B cell (primary cell): ENCODE data around the gene FBXO15.

Source experiments
- EZH2 ChIP-seq: IDR thresholded peaks from 2 replicates; pipeline ENCODE4 v1.6.1; 2012; ENCODE audit warnings: borderline replicate concordance, low read depth, mild to moderate bottlenecking, moderate library complexity, low read length; ENCODE audit not compliant: insufficient read depth, poor library complexity, severe bottlenecking
- TF ChIP-seq, protein P1 (sequence below): fragments of 200-600 bp; IDR thresholded peaks from one replicate; pipeline ENCODE4 v1.8.0; 2022; ENCODE audit warnings: antibody characterized with exemption, mild to moderate bottlenecking

DNA sequence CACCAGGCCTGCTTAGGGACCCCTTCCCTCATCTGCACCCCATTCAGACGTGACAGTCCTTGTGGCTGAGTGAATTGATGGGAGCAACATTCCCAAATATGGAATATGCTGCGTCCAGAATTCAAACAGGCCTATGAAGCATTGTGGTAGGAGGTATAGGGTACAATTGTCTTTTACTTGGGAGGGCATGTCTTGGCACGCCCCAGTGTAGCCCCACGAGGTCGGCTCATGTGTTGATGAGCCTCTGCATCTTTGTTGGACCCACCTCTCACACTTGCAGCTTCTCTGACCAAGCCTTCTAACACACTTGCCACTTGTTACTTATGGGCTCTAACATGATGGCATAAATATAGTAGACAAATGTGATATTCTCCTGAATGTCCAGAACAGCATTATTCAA, 2.2 kb upstream of the FBXO15 start:
- TF ChIP-seq, protein P1, sequence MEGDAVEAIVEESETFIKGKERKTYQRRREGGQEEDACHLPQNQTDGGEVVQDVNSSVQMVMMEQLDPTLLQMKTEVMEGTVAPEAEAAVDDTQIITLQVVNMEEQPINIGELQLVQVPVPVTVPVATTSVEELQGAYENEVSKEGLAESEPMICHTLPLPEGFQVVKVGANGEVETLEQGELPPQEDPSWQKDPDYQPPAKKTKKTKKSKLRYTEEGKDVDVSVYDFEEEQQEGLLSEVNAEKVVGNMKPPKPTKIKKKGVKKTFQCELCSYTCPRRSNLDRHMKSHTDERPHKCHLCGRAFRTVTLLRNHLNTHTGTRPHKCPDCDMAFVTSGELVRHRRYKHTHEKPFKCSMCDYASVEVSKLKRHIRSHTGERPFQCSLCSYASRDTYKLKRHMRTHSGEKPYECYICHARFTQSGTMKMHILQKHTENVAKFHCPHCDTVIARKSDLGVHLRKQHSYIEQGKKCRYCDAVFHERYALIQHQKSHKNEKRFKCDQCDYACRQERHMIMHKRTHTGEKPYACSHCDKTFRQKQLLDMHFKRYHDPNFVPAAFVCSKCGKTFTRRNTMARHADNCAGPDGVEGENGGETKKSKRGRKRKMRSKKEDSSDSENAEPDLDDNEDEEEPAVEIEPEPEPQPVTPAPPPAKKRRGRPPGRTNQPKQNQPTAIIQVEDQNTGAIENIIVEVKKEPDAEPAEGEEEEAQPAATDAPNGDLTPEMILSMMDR = no peak
- no peak for TF ChIP-seq EZH2
